NCI-H2029 treated with DMSO at 0.1 percent for 48 hours (cell line): ENCODE data around the gene NXPH4.
A peak's percentile ranks its signal among the peaks of the same experiment; 100 is the strongest.

Experiments
- DNase-seq: peaks from one replicate; lab custom pipeline; 2025; lab: John Stamatoyannopoulos, UW

Gene NXPH4

GRCh38 chr12:57216014-57216911 is at the start of gene NXPH4:
Gene NXPH4 (plus strand): TSS chr12:57216794. CDS start chr12:57216970, 176 bp downstream.
- DNase-seq = no peak

GRCh38 chr12:57166971-57167371 is 49.6 kb upstream of the NXPH4 start:
- no peak for DNase-seq

GRCh38 chr12:57168058-57168457 is 48.5 kb upstream of the NXPH4 start:
- DNase-seq = no peak

GRCh38 chr12:57169046-57169795 is 47.4 kb upstream of the NXPH4 start:
- DNase-seq = no peak

- DNase-seq = no peak
Measured at GRCh38 chr12:57169969-57170368, 46.6 kb upstream of the NXPH4 start.

- DNase-seq = no peak
Measured at GRCh38 chr12:57170408-57170807, 46.2 kb upstream of the NXPH4 start.

- DNase-seq = no peak
Measured at GRCh38 chr12:57170927-57171326, 45.7 kb upstream of the NXPH4 start.

- DNase-seq = no peak
Measured at GRCh38 chr12:57171668-57172067, 44.9 kb upstream of the NXPH4 start.

- DNase-seq = no peak
Measured at GRCh38 chr12:57173089-57173488, 43.5 kb upstream of the NXPH4 start.

- DNase-seq = no peak
Measured at GRCh38 chr12:57173683-57174082, 42.9 kb upstream of the NXPH4 start.

GRCh38 chr12:57175428-57176138 is 41.0 kb upstream of the NXPH4 start:
- DNase-seq = peak; percentile 82

GRCh38 chr12:57176139-57176477 is 40.5 kb upstream of the NXPH4 start:
- DNase-seq = no peak

GRCh38 chr12:57176846-57177245 is 39.7 kb upstream of the NXPH4 start:
- DNase-seq = no peak

GRCh38 chr12:57177354-57177753 is 39.2 kb upstream of the NXPH4 start:
- DNase-seq = no peak

- DNase-seq = no peak
Measured at GRCh38 chr12:57178213-57178612, 38.4 kb upstream of the NXPH4 start.

- no peak for DNase-seq
Measured at GRCh38 chr12:57179331-57180086, 37.1 kb upstream of the NXPH4 start.

GRCh38 chr12:57180321-57180989 is 36.1 kb upstream of the NXPH4 start:
- DNase-seq = no peak

- DNase-seq = no peak
Measured at GRCh38 chr12:57181072-57181471, 35.5 kb upstream of the NXPH4 start.

- DNase-seq = no peak
Measured at GRCh38 chr12:57181561-57182155, 34.9 kb upstream of the NXPH4 start.

GRCh38 chr12:57182918-57183575 is 33.5 kb upstream of the NXPH4 start:
- peak; percentile 57 for DNase-seq
